H9 (cell line): ENCODE data around the gene OR2T3. TPM values are rescaled to one million over a fixed set of nuclear protein-coding genes. Genes with fewer than 3 reads are reported as not detected.
"Not testable (repeated sequence)": the region's sequence is repeated elsewhere in the genome, so short reads cannot be mapped to it uniquely, and the experiment has no call there.

ENCODE experiments used
- DNase-seq: peaks from one replicate; pipeline ENCODE4 v3.0.0-alpha.2; 2017
- H2AFZ ChIP-seq: one replicate; pipeline ENCODE4 v1.6.1; 2013; ENCODE audit warnings: mild to moderate bottlenecking, low read length, control low read depth, moderate library complexity
- H2AK5ac ChIP-seq: 2 replicates; pipeline ENCODE4 v1.6.1; 2013; ENCODE audit warnings: low read length, control low read depth, mixed read lengths; ENCODE audit not compliant: insufficient read length
- H2BK120ac ChIP-seq: one replicate; pipeline ENCODE4 v1.6.1; 2013; ENCODE audit warnings: low read depth, mild to moderate bottlenecking, low read length, control low read depth, inconsistent platforms; ENCODE audit not compliant: poor library complexity, severe bottlenecking
- H2BK12ac ChIP-seq: 2 replicates; pipeline ENCODE4 v1.6.1; 2013; ENCODE audit warnings: low read length, control low read depth, mixed read lengths, low read depth; ENCODE audit not compliant: insufficient read length
- H2BK15ac ChIP-seq: 2 replicates; pipeline ENCODE4 v1.6.1; 2013; ENCODE audit warnings: low read depth, low read length, control low read depth
- H2BK20ac ChIP-seq: one replicate; pipeline ENCODE4 v1.6.1; 2013; ENCODE audit warnings: low read depth, mild to moderate bottlenecking, low read length, control low read depth, inconsistent platforms; ENCODE audit not compliant: poor library complexity, severe bottlenecking
- H2BK5ac ChIP-seq: 2 replicates; pipeline ENCODE4 v1.6.1; 2013; ENCODE audit warnings: low read length, control low read depth, mixed read lengths; ENCODE audit not compliant: insufficient read length
- H3K14ac ChIP-seq: 2 replicates; pipeline ENCODE4 v1.6.1; 2013; ENCODE audit warnings: low read length, control low read depth; ENCODE audit not compliant: insufficient read depth
- H3K18ac ChIP-seq: 2 replicates; pipeline ENCODE4 v1.6.1; 2013; ENCODE audit warnings: low read depth, mild to moderate bottlenecking, mixed read lengths, low read length, control low read depth; ENCODE audit not compliant: insufficient read length
- H3K23ac ChIP-seq: 2 replicates; pipeline ENCODE4 v1.6.1; 2013; ENCODE audit warnings: low read length, control low read depth, mixed read lengths, low read depth; ENCODE audit not compliant: insufficient read length
- H3K23me2 ChIP-seq: 2 replicates; pipeline ENCODE4 v1.6.1; 2013; ENCODE audit warnings: low read depth, mild to moderate bottlenecking, mixed read lengths, low read length, control low read depth; ENCODE audit not compliant: insufficient read length, poor library complexity, severe bottlenecking
- H3K27ac ChIP-seq: 2 replicates; pipeline ENCODE4 v1.5.1; 2013; ENCODE audit warnings: low read length, control low read depth, mixed read lengths, low read depth; ENCODE audit not compliant: insufficient read length
- H3K27me3 ChIP-seq: 2 replicates; pipeline ENCODE4 v1.6.1; 2013; ENCODE audit warnings: low read length, control low read depth, inconsistent platforms; ENCODE audit not compliant: insufficient read depth
- H3K4ac ChIP-seq: 2 replicates; pipeline ENCODE4 v1.6.1; 2013; ENCODE audit warnings: low read depth, mild to moderate bottlenecking, control low read depth, inconsistent platforms, low read length, moderate library complexity
- H3K4me1 ChIP-seq: 2 replicates; pipeline ENCODE4 v1.6.1; 2013; ENCODE audit warnings: low read length, control low read depth, inconsistent platforms; ENCODE audit not compliant: insufficient read depth
- H3K4me2 ChIP-seq: 2 replicates; pipeline ENCODE4 v1.6.1; 2013; ENCODE audit warnings: low read length, control low read depth, mixed read lengths; ENCODE audit not compliant: insufficient read length, insufficient read depth
- H3K56ac ChIP-seq: 2 replicates; pipeline ENCODE4 v1.6.1; 2013; ENCODE audit warnings: low read depth, mild to moderate bottlenecking, mixed read lengths, low read length, control low read depth; ENCODE audit not compliant: insufficient read length
- H3K79me1 ChIP-seq: 2 replicates; pipeline ENCODE4 v1.6.1; 2013; ENCODE audit warnings: low read depth, mild to moderate bottlenecking, moderate library complexity, low read length, control low read depth, inconsistent platforms; ENCODE audit not compliant: insufficient read depth, poor library complexity, severe bottlenecking
- H3K79me2 ChIP-seq: 2 replicates; pipeline ENCODE4 v1.6.1; 2013; ENCODE audit warnings: low read length, control low read depth, inconsistent platforms; ENCODE audit not compliant: insufficient read depth
- H3K9ac ChIP-seq: 2 replicates; pipeline ENCODE4 v1.6.1; 2013; ENCODE audit warnings: low read length, control low read depth, mixed read lengths; ENCODE audit not compliant: insufficient read length; ENCODE audit errors: extremely low read depth
- H3K9me3 ChIP-seq: one replicate; pipeline ENCODE4 v1.6.1; 2013; ENCODE audit warnings: low read depth, low read length, inconsistent platforms; ENCODE audit not compliant: control insufficient read depth
- H3T11ph ChIP-seq: one replicate; pipeline ENCODE4 v1.6.1; 2013; ENCODE audit warnings: mild to moderate bottlenecking, low read length, control low read depth, inconsistent platforms
- H4K20me1 ChIP-seq: one replicate; pipeline ENCODE4 v1.6.1; 2013; ENCODE audit not compliant: control insufficient read depth, insufficient read length, insufficient read depth
- H4K5ac ChIP-seq: 2 replicates; pipeline ENCODE4 v1.6.1; 2013; ENCODE audit warnings: low read depth, mild to moderate bottlenecking, mixed read lengths, low read length, control low read depth; ENCODE audit not compliant: insufficient read length
- H4K8ac ChIP-seq: replicated peaks from 2 replicates; pipeline ENCODE4 v1.6.1; 2013; ENCODE audit warnings: low read length, control low read depth, mixed read lengths, low read depth; ENCODE audit not compliant: insufficient read length
- H4K91ac ChIP-seq: 2 replicates; pipeline ENCODE4 v1.6.1; 2013; ENCODE audit warnings: low read depth, mild to moderate bottlenecking, moderate library complexity, mixed read lengths, low read length, control low read depth; ENCODE audit not compliant: insufficient read length
- H3K27ac Mint-ChIP-seq, 3 experiments: 2 replicates in 2 of 3; 3 replicates in 1 of 3; pipeline ENCODE4 v1.8.0; 2020 to 2021; ENCODE audit warnings: mixed read lengths in 3 of 3, mild to moderate bottlenecking in 1 of 3, moderate library complexity in 1 of 3
- H3K27me3 Mint-ChIP-seq: 2 replicates; pipeline ENCODE4 v1.8.0; 2021; ENCODE audit warnings: low read depth, mild to moderate bottlenecking, moderate library complexity, mixed read lengths
- H3K36me3 Mint-ChIP-seq, 3 experiments: 2 replicates in 2 of 3; 3 replicates in 1 of 3; pipeline ENCODE4 v1.8.0; 2020 to 2021; ENCODE audit warnings: low read depth in 3 of 3, mixed read lengths in 3 of 3; ENCODE audit not compliant: insufficient read depth in 1 of 3
- H3K4me1 Mint-ChIP-seq, 2 experiments: 2 replicates each; pipeline ENCODE4 v1.8.0; 2020; ENCODE audit warnings: mixed read lengths in 2 of 2
- H3K4me3 Mint-ChIP-seq, 2 experiments: 2 replicates in 1 of 2; 3 replicates in 1 of 2; pipeline ENCODE4 v1.8.0; 2020 to 2021; ENCODE audit warnings: mild to moderate bottlenecking in 2 of 2, mixed read lengths in 2 of 2, moderate library complexity in 1 of 2
- H3K9me3 Mint-ChIP-seq, 2 experiments: 2 replicates in 1 of 2; 3 replicates in 1 of 2; pipeline ENCODE4 v1.8.0; 2020; ENCODE audit warnings: mild to moderate bottlenecking in 2 of 2, mixed read lengths in 2 of 2, moderate library complexity in 1 of 2
- WGBS: extraction: QIAGEN DNeasy Blood & Tissue Kit; methylation state at CpG from one replicate; pipeline ENCODE4 v1.1.7; 2013; ENCODE audit warnings: missing lambda C conversion rate, low lambda C conversion rate, mixed read lengths; ENCODE audit not compliant: insufficient read length; ENCODE audit errors: extremely low coverage; 5-methylcytosine and 5-hydroxymethylcytosine counted together
- total RNA-seq: library from RNA; stranded (reverse); gene quantifications from 2 replicates; pipeline ENCODE4 v1.2.1, GENCODE V29; 2021

Gene OR2T3
- total RNA-seq, 1 experiment from 2014 or later, result not detected

DNA sequence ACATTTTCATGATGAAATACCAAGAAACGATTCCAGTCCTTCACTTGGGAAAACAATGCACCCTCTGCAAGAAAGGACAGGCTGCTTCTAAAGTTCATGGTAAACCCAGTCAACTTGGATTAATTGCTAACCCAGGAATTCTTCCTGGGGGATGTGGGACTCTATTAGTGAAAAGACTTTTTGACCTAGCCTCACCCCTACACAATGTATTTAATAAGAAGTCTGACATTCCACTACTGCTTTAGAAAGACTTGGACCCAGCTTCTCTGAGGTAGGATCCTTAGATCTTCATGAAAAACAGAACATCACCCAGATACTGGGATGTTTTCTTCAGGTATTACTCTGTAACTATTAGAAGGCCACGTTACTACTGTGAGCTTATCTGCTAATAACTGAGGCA lies 27.8 kb upstream of the OR2T3 start, which contains the start of gene OR2T2:
Gene OR2T2 (plus strand): TSS at position 239 of the 400 bp plus-strand sequence. CDS start 7,161 bp downstream, outside the sequence.
- H4K8ac ChIP-seq, H2BK15ac ChIP-seq, H2BK12ac ChIP-seq, H3K79me2 ChIP-seq, H2BK20ac ChIP-seq, H3K27me3 ChIP-seq, H3K56ac ChIP-seq, H3K4me1 Mint-ChIP-seq, H3K27ac ChIP-seq, H3K4ac ChIP-seq, H3K4me1 ChIP-seq, H2AFZ ChIP-seq, H3K4me2 ChIP-seq, H3K4me3 Mint-ChIP-seq, H3K27me3 Mint-ChIP-seq, H4K5ac ChIP-seq, H3K14ac ChIP-seq, H3K79me1 ChIP-seq, H3T11ph ChIP-seq, H2BK5ac ChIP-seq, H4K91ac ChIP-seq, H3K27ac Mint-ChIP-seq, H3K23me2 ChIP-seq, DNase-seq, H3K23ac ChIP-seq, H2BK120ac ChIP-seq, H3K9ac ChIP-seq, H4K20me1 ChIP-seq, H2AK5ac ChIP-seq, H3K18ac ChIP-seq: not testable (repeated sequence)
- no CpG with 5 or more reads among the region's 2 CpGs for WGBS
- H3K9me3 Mint-ChIP-seq, result peaks cover 60 to 66% of the 10 kb centered on the region in 2 experiments
- peaks cover 27% of the 10 kb centered on the region for H3K9me3 ChIP-seq
- H3K36me3 Mint-ChIP-seq, result peaks cover 0 to 15% (median 6%) of the 10 kb centered on the region in 3 experiments; a peak in 2 of 7 replicates

GRCh38 chr1:248448409-248449074 lies 24.6 kb upstream of the OR2T3 start:
- H3K9ac ChIP-seq, H2AK5ac ChIP-seq, H3K18ac ChIP-seq, H3K14ac ChIP-seq, H4K91ac ChIP-seq, H2BK5ac ChIP-seq, H3K79me2 ChIP-seq, H3K27ac ChIP-seq, H3K27me3 Mint-ChIP-seq, H3K4me3 Mint-ChIP-seq, H2BK15ac ChIP-seq, H3K27ac Mint-ChIP-seq, H2BK12ac ChIP-seq, H3K4me2 ChIP-seq, DNase-seq, H4K8ac ChIP-seq, H3K23ac ChIP-seq, H3K4me1 ChIP-seq, H3K27me3 ChIP-seq, H3K56ac ChIP-seq, H2AFZ ChIP-seq, H3K79me1 ChIP-seq, H4K5ac ChIP-seq, H3K4me1 Mint-ChIP-seq, H4K20me1 ChIP-seq, H2BK120ac ChIP-seq, H3K23me2 ChIP-seq, H3T11ph ChIP-seq, H2BK20ac ChIP-seq, H3K4ac ChIP-seq: not testable (repeated sequence)
- peaks cover 39 to 43% of the 10 kb centered on the region in 2 experiments for H3K9me3 Mint-ChIP-seq
- WGBS, result no CpG with 5 or more reads among the region's 4 CpGs
- peaks cover 0 to 11% (median 7%) of the 10 kb centered on the region in 3 experiments; a peak in 4 of 7 replicates for H3K36me3 Mint-ChIP-seq
- H3K9me3 ChIP-seq, result peaks cover 12% of the 10 kb centered on the region
